Measurements from ENCODE around the gene DLGAP4. TPM values are rescaled to one million over a fixed set of nuclear protein-coding genes. Genes with fewer than 3 reads are reported as not detected.
A peak's percentile ranks its signal among the peaks of the same experiment; 100 is the strongest.

The DLGAP4 gene
- total RNA-seq, 2 experiments from 2014 or later, result 10.5 to 14.6 TPM

GRCh38 chr20:36320261-36320897, 14.2 kb downstream of the DLGAP4 start:
- Mint-ChIP-seq H3K9me3 (peaks cover 8% of the 10 kb centered on the region), H3K27me3 (peaks cover 8% of the 10 kb centered on the region), H3K4me1 (no peaks in the 10 kb centered on the region), H3K36me3 (no peaks in the 10 kb centered on the region), H3K4me3 (no peak overlapping the region), H3K27ac (no peak overlapping the region)
- DNase-seq, result no peak

- Mint-ChIP-seq H3K27ac (no peak overlapping the region), H3K4me3 (no peak overlapping the region), H3K27me3 (peaks cover 8% of the 10 kb centered on the region), H3K4me1 (no peaks in the 10 kb centered on the region), H3K36me3 (no peaks in the 10 kb centered on the region), H3K9me3 (peaks cover 12% of the 10 kb centered on the region)
- DNase-seq, result no peak
Observed at GRCh38 chr20:36320898-36321695, 15.0 kb downstream of the DLGAP4 start.

- H3K36me3 Mint-ChIP-seq, result no peaks in the 10 kb centered on the region
- peaks cover 17% of the 10 kb centered on the region for H3K9me3 Mint-ChIP-seq
- H3K27ac Mint-ChIP-seq, result no peak overlapping the region
- H3K27me3 Mint-ChIP-seq, result peaks cover 8% of the 10 kb centered on the region
- no peak for DNase-seq
- no peak overlapping the region for H3K4me3 Mint-ChIP-seq
- H3K4me1 Mint-ChIP-seq, result no peaks in the 10 kb centered on the region
Observed at GRCh38 chr20:36322131-36322530, 16.0 kb downstream of the DLGAP4 start.

- Mint-ChIP-seq H3K36me3 (no peaks in the 10 kb centered on the region), H3K4me3 (no peak overlapping the region), H3K9me3 (peaks cover 11% of the 10 kb centered on the region), H3K27ac (no peak overlapping the region), H3K27me3 (peaks cover 38% of the 10 kb centered on the region), H3K4me1 (no peaks in the 10 kb centered on the region)
- DNase-seq, result no peak
Observed at GRCh38 chr20:36330091-36330490, 24.0 kb downstream of the DLGAP4 start.

- no peak for DNase-seq
- peaks cover 4% of the 10 kb centered on the region for H3K9me3 Mint-ChIP-seq
- peaks cover 47% of the 10 kb centered on the region for H3K27me3 Mint-ChIP-seq
- no peaks in the 10 kb centered on the region for H3K4me1 Mint-ChIP-seq
- H3K4me3 Mint-ChIP-seq, result no peak overlapping the region
- H3K27ac Mint-ChIP-seq, result no peak overlapping the region
- H3K36me3 Mint-ChIP-seq, result no peaks in the 10 kb centered on the region
Observed at GRCh38 chr20:36331209-36331608, 25.1 kb downstream of the DLGAP4 start.

GRCh38 chr20:36333841-36334240, 27.7 kb downstream of the DLGAP4 start:
- no peak for DNase-seq
- no peaks in the 10 kb centered on the region for H3K36me3 Mint-ChIP-seq
- no peak overlapping the region for H3K4me3 Mint-ChIP-seq
- peaks cover 57% of the 10 kb centered on the region for H3K27me3 Mint-ChIP-seq
- no peaks in the 10 kb centered on the region for H3K4me1 Mint-ChIP-seq
- no peaks in the 10 kb centered on the region for H3K9me3 Mint-ChIP-seq
- no peak overlapping the region for H3K27ac Mint-ChIP-seq

GRCh38 chr20:36334281-36335205, 28.4 kb downstream of the DLGAP4 start:
- H3K4me1 Mint-ChIP-seq, result peaks cover 2% of the 10 kb centered on the region
- H3K27ac Mint-ChIP-seq, result no peak overlapping the region
- no peaks in the 10 kb centered on the region for H3K9me3 Mint-ChIP-seq
- H3K36me3 Mint-ChIP-seq, result no peaks in the 10 kb centered on the region
- H3K27me3 Mint-ChIP-seq, result peaks cover 60% of the 10 kb centered on the region
- DNase-seq, result no peak
- H3K4me3 Mint-ChIP-seq, result no peak overlapping the region

GRCh38 chr20:36335206-36335870, 29.2 kb downstream of the DLGAP4 start:
- Mint-ChIP-seq H3K27me3 (peaks cover 60% of the 10 kb centered on the region), H3K4me1 (peaks cover 5% of the 10 kb centered on the region), H3K27ac (no peak overlapping the region)

GRCh38 chr20:36336204-36336603, 30.1 kb downstream of the DLGAP4 start:
- Mint-ChIP-seq H3K27ac (no peak overlapping the region), H3K4me1 (peaks cover 5% of the 10 kb centered on the region), H3K9me3 (no peaks in the 10 kb centered on the region), H3K27me3 (peaks cover 57% of the 10 kb centered on the region), H3K4me3 (no peak overlapping the region), H3K36me3 (no peaks in the 10 kb centered on the region)
- DNase-seq, result no peak

More at GRCh38 chr20:36335206-36335870, 29.2 kb downstream of the DLGAP4 start:
- H3K36me3 Mint-ChIP-seq, result no peaks in the 10 kb centered on the region
- H3K9me3 Mint-ChIP-seq, result no peaks in the 10 kb centered on the region
- no peak overlapping the region for H3K4me3 Mint-ChIP-seq
- no peak for DNase-seq

- DNase-seq, result no peak
- no peaks in the 10 kb centered on the region for H3K36me3 Mint-ChIP-seq
- peaks cover 49% of the 10 kb centered on the region for H3K27me3 Mint-ChIP-seq
- no peaks in the 10 kb centered on the region for H3K9me3 Mint-ChIP-seq
- H3K4me3 Mint-ChIP-seq, result no peak overlapping the region
- no peak overlapping the region for H3K27ac Mint-ChIP-seq
- H3K4me1 Mint-ChIP-seq, result peaks cover 5% of the 10 kb centered on the region
Observed at GRCh38 chr20:36336954-36337704, 31.0 kb downstream of the DLGAP4 start.

GRCh38 chr20:36337886-36338285, 31.7 kb downstream of the DLGAP4 start:
- Mint-ChIP-seq H3K36me3 (no peaks in the 10 kb centered on the region), H3K4me1 (peaks cover 5% of the 10 kb centered on the region), H3K27me3 (peaks cover 43% of the 10 kb centered on the region), H3K4me3 (no peak overlapping the region), H3K9me3 (no peaks in the 10 kb centered on the region), H3K27ac (no peak overlapping the region)
- no peak for DNase-seq

- H3K27ac Mint-ChIP-seq, result no peak overlapping the region
- H3K9me3 Mint-ChIP-seq, result no peaks in the 10 kb centered on the region
- H3K4me1 Mint-ChIP-seq, result peaks cover 5% of the 10 kb centered on the region
- no peak overlapping the region for H3K4me3 Mint-ChIP-seq
- H3K36me3 Mint-ChIP-seq, result no peaks in the 10 kb centered on the region
- DNase-seq, result peak; percentile 48
- peaks cover 27% of the 10 kb centered on the region for H3K27me3 Mint-ChIP-seq
Observed at GRCh38 chr20:36339646-36340592, 33.8 kb downstream of the DLGAP4 start.

- Mint-ChIP-seq H3K9me3 (no peaks in the 10 kb centered on the region), H3K27ac (no peak overlapping the region), H3K4me3 (no peak overlapping the region), H3K27me3 (peaks cover 20% of the 10 kb centered on the region), H3K4me1 (peaks cover 5% of the 10 kb centered on the region), H3K36me3 (no peaks in the 10 kb centered on the region)
- DNase-seq, result no peak
Observed at GRCh38 chr20:36340593-36340990, 34.5 kb downstream of the DLGAP4 start.

Measured in activated naive CD8-positive, alpha-beta T cell treated with anti-CD3 and anti-CD28 coated beads for 36 hours (primary cell).